Transverse colon (tissue), 3 donors: ENCODE results near the gene MADCAM1.

Experiments
- POLR2A ChIP-seq: fragments of 450-650 bp; IDR thresholded peaks from one replicate; pipeline ENCODE4 v1.6.1; 2016; ENCODE audit warnings: antibody characterized with exemption, mild to moderate bottlenecking, moderate library complexity
- TF ChIP-seq, protein P1 (sequence below), 5 experiments: fragments of 200-600 bp in 3 of 5; fragments of 450-650 bp in 2 of 5; sonication (generic) in 3 of 5; IDR thresholded peaks; 1 replicate in 2 of 5; 2 replicates in 3 of 5; pipeline ENCODE4 v1.5.1; 2016 to 2017; ENCODE audit warnings: antibody characterized with exemption in 5 of 5, inconsistent platforms in 3 of 5, mild to moderate bottlenecking in 2 of 5, moderate library complexity in 1 of 5

GRCh38 chr19:494171-495080, 1.9 kb upstream of the MADCAM1 start:
- TF ChIP-seq, protein P1, sequence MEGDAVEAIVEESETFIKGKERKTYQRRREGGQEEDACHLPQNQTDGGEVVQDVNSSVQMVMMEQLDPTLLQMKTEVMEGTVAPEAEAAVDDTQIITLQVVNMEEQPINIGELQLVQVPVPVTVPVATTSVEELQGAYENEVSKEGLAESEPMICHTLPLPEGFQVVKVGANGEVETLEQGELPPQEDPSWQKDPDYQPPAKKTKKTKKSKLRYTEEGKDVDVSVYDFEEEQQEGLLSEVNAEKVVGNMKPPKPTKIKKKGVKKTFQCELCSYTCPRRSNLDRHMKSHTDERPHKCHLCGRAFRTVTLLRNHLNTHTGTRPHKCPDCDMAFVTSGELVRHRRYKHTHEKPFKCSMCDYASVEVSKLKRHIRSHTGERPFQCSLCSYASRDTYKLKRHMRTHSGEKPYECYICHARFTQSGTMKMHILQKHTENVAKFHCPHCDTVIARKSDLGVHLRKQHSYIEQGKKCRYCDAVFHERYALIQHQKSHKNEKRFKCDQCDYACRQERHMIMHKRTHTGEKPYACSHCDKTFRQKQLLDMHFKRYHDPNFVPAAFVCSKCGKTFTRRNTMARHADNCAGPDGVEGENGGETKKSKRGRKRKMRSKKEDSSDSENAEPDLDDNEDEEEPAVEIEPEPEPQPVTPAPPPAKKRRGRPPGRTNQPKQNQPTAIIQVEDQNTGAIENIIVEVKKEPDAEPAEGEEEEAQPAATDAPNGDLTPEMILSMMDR (IDR thresholded peaks at IDR 0.05): no peak
- TF ChIP-seq POLR2A: no peak
